Measurements from ENCODE around the gene C5orf63.

- TF ChIP-seq EZH2 (IDR thresholded peaks at IDR 0.05; ENCODE audit: borderline replicate concordance, low read depth, low read length, severe bottlenecking), result no peak
- TF ChIP-seq, protein P1, sequence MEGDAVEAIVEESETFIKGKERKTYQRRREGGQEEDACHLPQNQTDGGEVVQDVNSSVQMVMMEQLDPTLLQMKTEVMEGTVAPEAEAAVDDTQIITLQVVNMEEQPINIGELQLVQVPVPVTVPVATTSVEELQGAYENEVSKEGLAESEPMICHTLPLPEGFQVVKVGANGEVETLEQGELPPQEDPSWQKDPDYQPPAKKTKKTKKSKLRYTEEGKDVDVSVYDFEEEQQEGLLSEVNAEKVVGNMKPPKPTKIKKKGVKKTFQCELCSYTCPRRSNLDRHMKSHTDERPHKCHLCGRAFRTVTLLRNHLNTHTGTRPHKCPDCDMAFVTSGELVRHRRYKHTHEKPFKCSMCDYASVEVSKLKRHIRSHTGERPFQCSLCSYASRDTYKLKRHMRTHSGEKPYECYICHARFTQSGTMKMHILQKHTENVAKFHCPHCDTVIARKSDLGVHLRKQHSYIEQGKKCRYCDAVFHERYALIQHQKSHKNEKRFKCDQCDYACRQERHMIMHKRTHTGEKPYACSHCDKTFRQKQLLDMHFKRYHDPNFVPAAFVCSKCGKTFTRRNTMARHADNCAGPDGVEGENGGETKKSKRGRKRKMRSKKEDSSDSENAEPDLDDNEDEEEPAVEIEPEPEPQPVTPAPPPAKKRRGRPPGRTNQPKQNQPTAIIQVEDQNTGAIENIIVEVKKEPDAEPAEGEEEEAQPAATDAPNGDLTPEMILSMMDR (IDR thresholded peaks at IDR 0.05; ENCODE audit: extremely low read depth in 1 of 2, insufficient read depth in 1 of 2, low read depth in 1 of 2, low read length in 2 of 2), result no peak
- no peak for TF ChIP-seq POLR2A (IDR thresholded peaks at IDR 0.05; ENCODE audit: low read depth, low read length)
- TF ChIP-seq JUN (IDR thresholded peaks at IDR 0.05; ENCODE audit: borderline replicate concordance, insufficient read depth, insufficient read length, low read depth), result no peak
- no peak for TF ChIP-seq MYC (IDR thresholded peaks at IDR 0.05; ENCODE audit: low read depth, low read length)
- TF ChIP-seq POLR2AphosphoS5 (IDR thresholded peaks at IDR 0.05; ENCODE audit: insufficient read depth, low read depth, low read length), result no peak
- TF ChIP-seq, protein P2, sequence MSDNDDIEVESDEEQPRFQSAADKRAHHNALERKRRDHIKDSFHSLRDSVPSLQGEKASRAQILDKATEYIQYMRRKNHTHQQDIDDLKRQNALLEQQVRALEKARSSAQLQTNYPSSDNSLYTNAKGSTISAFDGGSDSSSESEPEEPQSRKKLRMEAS (IDR thresholded peaks at IDR 0.05; ENCODE audit: insufficient read depth, insufficient read length), result no peak
Observed at GRCh38 chr5:127019928-127020327, 53.4 kb downstream of the C5orf63 start.
